ENCODE data around the gene SMARCAL1. TPM values are rescaled to one million over a fixed set of nuclear protein-coding genes. Genes with fewer than 3 reads are reported as not detected.

SMARCAL1 gene
- total and polyA plus RNA-seq, 9 of the 15 experiments (the other 6 are each of a cell fraction or from before 2014, with no cell fraction given) = 8.2 to 27.9 (median 12.4) TPM

- intact Hi-C loops (cut with micrococcal nuclease) (no loop called here), in situ Hi-C loops (cut with MboI) (no loop called here)
- Histone ChIP-seq H3K36me3 (ENCODE audit: control insufficient read depth, insufficient read depth, low read length) (peaks cover 76% of the 10 kb centered on the region), H3K9me1 (ENCODE audit: control insufficient read depth, insufficient read depth, low read length) (peaks cover 10% of the 10 kb centered on the region), H3K4me1 (replicated peaks in 1 of 2; ENCODE audit: control insufficient read depth in 2 of 2, insufficient read depth in 2 of 2, low read length in 2 of 2) (peaks cover 0 to 2% of the 10 kb centered on the region in 2 experiments; a peak in 3 of 5 replicates), H4K20me1 (replicated peaks; ENCODE audit: control insufficient read depth, insufficient read depth, low read length) (peaks cover 38% of the 10 kb centered on the region), H3K79me2 (ENCODE audit: control insufficient read depth, insufficient read depth, low read length) (peaks cover 69% of the 10 kb centered on the region), H3K4me3 (no peak overlapping the region), H3K27ac (ENCODE audit: extremely low read depth, low read depth, low read length) (no peak overlapping the region), H3K4me2 (ENCODE audit: insufficient read depth, low read length) (no peak overlapping the region; the same call in 1 of the 2 replicates), H2AFZ (ENCODE audit: low read depth, low read length) (no peak overlapping the region), H3K27me3 (ENCODE audit: control insufficient read depth in 2 of 2, insufficient read depth in 2 of 2, low read length in 2 of 2) (no peaks in the 10 kb centered on the region), H3K9me3 (replicated peaks; ENCODE audit: control insufficient read depth, insufficient read depth, low read depth, low read length) (no peaks in the 10 kb centered on the region), H3K9ac (ENCODE audit: insufficient read depth in 1 of 2, low read depth in 2 of 2, low read length in 2 of 2) (peak overlapping the region in 1 of 2 experiments; percentile 0; a peak in 1 of 4 replicates)
- no TSS peak for BruUV-seq (replicated peaks)
- POLR2A ChIA-PET = no interaction called here
- no peak for DNase-seq (ENCODE audit: extremely low read depth in 1 of 4, low spot score in 3 of 4)
- ATAC-seq = no peak
- 90% methylated on average over 7 of the region's 8 CpGs for WGBS (ENCODE audit: insufficient coverage, low coverage, missing lambda C conversion rate)
- CTCF ChIA-PET (ENCODE audit: low intra/inter-chr PET ratio) = no interaction called here
- TF ChIP-seq RBFOX2 (IDR thresholded peaks at IDR 0.05; ENCODE audit: low read depth, low read length) = peak; percentile 48; the same call in 1 of the 2 replicates
- TF ChIP-seq TBP (optimal IDR thresholded peaks at IDR 0.05; ENCODE audit: low read depth, low read length) = no peak
- TF ChIP-seq POLR2AphosphoS5 (IDR thresholded peaks at IDR 0.05; ENCODE audit: control insufficient read depth, insufficient read depth, low read depth, low read length) = peak; percentile 28; the same call in 1 of the 2 replicates
- FAIRE-seq = no peak
Measured at GRCh38 chr2:216501854-216502253, 89.6 kb downstream of the SMARCAL1 start.

GRCh38 chr2:216502381-216503158 is 90.3 kb downstream of the SMARCAL1 start:
- H3K27me3 ChIP-seq (ENCODE audit: control insufficient read depth in 2 of 2, insufficient read depth in 2 of 2, low read length in 2 of 2) = no peaks in the 10 kb centered on the region
- DNase-seq (ENCODE audit: extremely low read depth in 1 of 4, low spot score in 3 of 4) (no peak), FAIRE-seq (no peak), ATAC-seq (no peak)
- peaks cover 0 to 2% of the 10 kb centered on the region in 2 experiments; a peak in 3 of 5 replicates for H3K4me1 ChIP-seq (replicated peaks in 1 of 2; ENCODE audit: control insufficient read depth in 2 of 2, insufficient read depth in 2 of 2, low read length in 2 of 2)
- H3K4me2 ChIP-seq (ENCODE audit: insufficient read depth, low read length) = no peak overlapping the region; the same call in none of the 2 replicates
- peak overlapping the region; percentile 37; the same call in 1 of the 3 replicates for H3K27ac ChIP-seq (ENCODE audit: extremely low read depth, low read depth, low read length)
- TF ChIP-seq ZNF12 (CRISPR knock-in tag; IDR thresholded peaks at IDR 0.05) (no peak), RBFOX2 (IDR thresholded peaks at IDR 0.05; ENCODE audit: low read depth, low read length) (peak; percentile 50; the same call in 1 of the 2 replicates), POLR2A (conservative IDR thresholded peaks at IDR 0.05) (peak; percentile 13; the same call in 1 of the 2 replicates), POLR2AphosphoS5 (IDR thresholded peaks at IDR 0.05; ENCODE audit: control insufficient read depth, insufficient read depth, low read depth, low read length) (peak; percentile 31; the same call in 1 of the 2 replicates)
- H3K79me2 ChIP-seq (ENCODE audit: control insufficient read depth, insufficient read depth, low read length) = peaks cover 63% of the 10 kb centered on the region
- no TSS peak for BruUV-seq (replicated peaks)
- ChIA-PET CTCF (ENCODE audit: low intra/inter-chr PET ratio) (no interaction called here), POLR2A (no interaction called here)
- H4K20me1 ChIP-seq (replicated peaks; ENCODE audit: control insufficient read depth, insufficient read depth, low read length) = peaks cover 38% of the 10 kb centered on the region
- 72% methylated on average over 6 of the region's 7 CpGs for WGBS (ENCODE audit: insufficient coverage, low coverage, missing lambda C conversion rate)
- intact Hi-C loops (cut with micrococcal nuclease) (no loop called here), in situ Hi-C loops (cut with MboI) (no loop called here)
- peak overlapping the region in 1 of 2 experiments; percentile 27; a peak in 2 of 4 replicates for H3K9ac ChIP-seq (ENCODE audit: insufficient read depth in 1 of 2, low read depth in 2 of 2, low read length in 2 of 2)
- peaks cover 76% of the 10 kb centered on the region for H3K36me3 ChIP-seq (ENCODE audit: control insufficient read depth, insufficient read depth, low read length)
- peaks cover 10% of the 10 kb centered on the region for H3K9me1 ChIP-seq (ENCODE audit: control insufficient read depth, insufficient read depth, low read length)
- H2AFZ ChIP-seq (ENCODE audit: low read depth, low read length) = no peak overlapping the region
- no peak overlapping the region for H3K4me3 ChIP-seq
- no peaks in the 10 kb centered on the region for H3K9me3 ChIP-seq (replicated peaks; ENCODE audit: control insufficient read depth, insufficient read depth, low read depth, low read length)

Measured in K562 (cell line).